Activated CD8-positive, alpha-beta T cell treated with anti-CD3 and anti-CD28 coated beads, Interleukin-2, amount 10 ng/mL, durations not matched to agents 7 days and 5 days (primary cell): ENCODE measurements around the gene CPD. TPM values are rescaled to one million over a fixed set of nuclear protein-coding genes. Genes with fewer than 3 reads are reported as not detected.
A peak's percentile ranks its signal among the peaks of the same experiment; 100 is the strongest.

ENCODE experiments used
- ATAC-seq: fragments of 150-1000 bp; cut with Tn5 transposase; one replicate; pipeline ENCODE4 v1.10.0; 2021; ENCODE audit warnings: moderate library complexity
- CTCF ChIA-PET: fragments of 350-600 bp; sonication (Branson Sonifier 250); formaldehyde crosslinking; loops from one replicate; lab custom pipeline; 2021; ENCODE audit warnings: antibody characterized with exemption; lab: Charles Lee
- POLR2A ChIA-PET: fragments of 350-600 bp; sonication (Branson Sonifier 250); formaldehyde crosslinking; loops from one replicate; lab custom pipeline; 2021; ENCODE audit warnings: antibody characterized with exemption; lab: Charles Lee
- DNase-seq: peaks from one replicate; pipeline ENCODE4 v3.0.0-alpha.2; 2020
- H3K27ac Mint-ChIP-seq: one replicate; pipeline ENCODE4 v1.8.0; 2021; ENCODE audit warnings: mild to moderate bottlenecking, mixed read lengths
- H3K27me3 Mint-ChIP-seq: one replicate; pipeline ENCODE4 v1.8.0; 2021; ENCODE audit warnings: low read depth, mixed read lengths
- H3K36me3 Mint-ChIP-seq: one replicate; pipeline ENCODE4 v1.8.0; 2021; ENCODE audit warnings: low read depth, mixed read lengths
- H3K4me1 Mint-ChIP-seq: one replicate; pipeline ENCODE4 v1.8.0; 2021; ENCODE audit warnings: low read depth, mixed read lengths
- H3K4me3 Mint-ChIP-seq: one replicate; pipeline ENCODE4 v1.8.0; 2021; ENCODE audit warnings: mild to moderate bottlenecking, mixed read lengths
- H3K9me3 Mint-ChIP-seq: one replicate; pipeline ENCODE4 v1.8.0; 2022; ENCODE audit warnings: mixed read lengths; ENCODE audit not compliant: insufficient read depth
- total RNA-seq, 2 experiments: library from RNA; stranded (reverse); gene quantifications; one replicate each; pipeline ENCODE4 v1.2.3, GENCODE V29; 2021

CPD gene
- total RNA-seq, 2 experiments from 2014 or later = 18.6 to 19.1 TPM

DNA sequence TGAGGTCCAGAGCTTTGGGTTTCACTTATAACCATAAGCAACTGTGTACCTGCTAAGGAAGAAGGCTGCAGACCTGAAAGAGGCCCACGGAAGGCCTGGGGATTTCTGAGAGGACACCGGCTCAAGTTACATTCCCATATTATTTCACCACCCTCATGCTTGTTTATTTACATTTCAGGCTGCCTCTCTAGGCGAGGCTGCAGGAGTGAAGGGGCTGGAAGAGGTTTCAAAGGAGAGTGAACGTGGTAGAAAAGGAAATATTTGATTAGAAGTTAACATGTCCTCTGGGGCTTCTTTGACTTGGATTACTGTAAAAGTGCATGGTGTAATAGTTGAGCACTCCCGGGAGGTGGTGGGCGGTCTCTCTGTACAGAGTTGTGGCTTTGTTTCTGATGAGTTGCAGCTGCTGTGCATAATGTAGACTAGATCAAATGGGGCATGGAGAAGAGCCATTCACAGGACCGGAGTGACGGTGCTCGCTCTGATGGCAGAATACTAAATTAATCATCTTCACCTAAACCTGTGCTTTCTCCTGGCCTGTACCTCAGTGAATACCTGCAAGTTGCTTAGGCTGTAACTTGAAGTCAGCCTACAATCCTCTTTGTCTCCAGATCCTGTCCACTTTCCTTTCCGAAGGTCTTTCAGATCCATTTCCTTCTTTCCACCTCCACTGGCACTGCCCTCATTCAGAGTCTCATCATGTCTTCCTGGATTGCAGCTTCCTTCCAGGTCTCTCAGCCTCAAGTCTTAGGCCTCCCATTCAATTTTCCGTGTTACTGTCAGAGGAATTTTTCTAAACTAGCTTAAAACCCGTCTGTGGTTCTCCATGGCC, 1.9 kb upstream of the CPD start:
- H3K27ac Mint-ChIP-seq = no peak overlapping the region
- ChIA-PET CTCF (interaction anchor here (0.9 to 1.6 kb wide), 9 partner anchors 10 to 339 kb away, joined by 3 to 6 read pairs (median 3); no protein-coding TSS in a partner anchor), POLR2A (no interaction called here)
- no peak for DNase-seq
- no peak overlapping the region for H3K4me3 Mint-ChIP-seq
- H3K4me1 Mint-ChIP-seq = peaks cover 49% of the 10 kb centered on the region
- peaks cover 2% of the 10 kb centered on the region for H3K27me3 Mint-ChIP-seq
- no peak for ATAC-seq
- H3K36me3 Mint-ChIP-seq = peaks cover 3% of the 10 kb centered on the region
- H3K9me3 Mint-ChIP-seq = no peaks in the 10 kb centered on the region

DNA sequence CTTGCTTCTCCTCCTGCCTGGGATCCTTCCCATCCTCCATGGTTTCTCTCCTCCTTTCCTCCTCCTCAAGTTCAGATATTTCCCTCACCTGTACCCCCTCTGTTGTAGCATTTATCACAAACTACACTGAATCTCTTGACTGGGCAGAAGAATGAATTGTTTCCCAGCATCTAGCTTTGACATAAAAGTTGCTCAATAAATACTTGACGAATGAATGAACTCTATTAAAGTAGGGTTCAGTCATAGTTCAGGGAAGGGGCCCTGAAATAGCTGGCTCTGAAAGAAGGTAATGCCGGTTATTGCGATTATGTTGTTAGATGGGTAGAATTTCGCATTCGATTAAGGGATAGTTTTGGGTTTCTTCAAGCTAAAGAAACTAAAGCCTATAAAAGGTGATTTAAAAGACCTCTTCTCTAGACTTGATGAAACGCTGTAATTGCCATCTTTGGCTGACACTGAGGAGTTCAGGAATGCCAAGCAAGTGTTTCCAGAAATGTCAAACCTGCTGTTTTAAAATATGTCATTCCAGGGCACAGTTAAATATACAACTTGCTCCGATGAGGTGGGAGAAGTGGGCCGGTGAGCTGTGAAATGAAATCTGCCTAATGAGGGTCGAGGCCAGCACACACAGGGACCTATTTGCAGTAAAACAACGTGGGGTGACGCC, 1.0 kb upstream of the CPD start:
- Mint-ChIP-seq H3K27me3 (peaks cover 2% of the 10 kb centered on the region), H3K4me1 (peaks cover 50% of the 10 kb centered on the region), H3K9me3 (no peaks in the 10 kb centered on the region), H3K4me3 (peak overlapping the region; percentile 76), H3K27ac (peak overlapping the region; percentile 86), H3K36me3 (peaks cover 3% of the 10 kb centered on the region)
- CTCF ChIA-PET = interaction anchor here (0.8 to 1.6 kb wide), 8 partner anchors 12 to 100 kb away, joined by 3 to 6 read pairs (median 3); no protein-coding TSS in a partner anchor
- ATAC-seq = no peak
- no peak for DNase-seq
- POLR2A ChIA-PET = interaction anchor here (1.5 kb wide), 1 partner anchor 14 kb away, joined by 4 read pairs; no protein-coding TSS in a partner anchor

- peaks cover 3% of the 10 kb centered on the region for H3K36me3 Mint-ChIP-seq
These were observed 394 bp upstream of the CPD start for GRCh38 chr17:30378241-30378824.

GRCh38 chr17:30379303-30379902, 676 bp downstream of the CPD start:
- H3K4me3 Mint-ChIP-seq = peak overlapping the region; percentile 76
- peaks cover 3% of the 10 kb centered on the region for H3K36me3 Mint-ChIP-seq
- H3K27me3 Mint-ChIP-seq = peaks cover 2% of the 10 kb centered on the region
- peaks cover 53% of the 10 kb centered on the region for H3K4me1 Mint-ChIP-seq
- ATAC-seq (peak; percentile 18), DNase-seq (peak; percentile 38)
- no peaks in the 10 kb centered on the region for H3K9me3 Mint-ChIP-seq
- H3K27ac Mint-ChIP-seq = peak overlapping the region; percentile 54
- ChIA-PET POLR2A (interaction anchor here (1.5 kb wide), 1 partner anchor 16 kb away, joined by 4 read pairs; no protein-coding TSS in a partner anchor), CTCF (interaction anchor here (1.0 to 2.0 kb wide), 4 partner anchors 10 to 254 kb away, joined by 3 to 5 read pairs (median 4); no protein-coding TSS in a partner anchor)

More at GRCh38 chr17:30378241-30378824, 394 bp upstream of the CPD start:
- ATAC-seq = peak; percentile 50
- H3K4me1 Mint-ChIP-seq = peaks cover 50% of the 10 kb centered on the region
- CTCF ChIA-PET = interaction anchor here (0.7 to 2.0 kb wide), 10 partner anchors 11 to 100 kb away, joined by 3 to 6 read pairs (median 3); no protein-coding TSS in a partner anchor
- peaks cover 2% of the 10 kb centered on the region for H3K27me3 Mint-ChIP-seq
- H3K9me3 Mint-ChIP-seq = no peaks in the 10 kb centered on the region
- POLR2A ChIA-PET = interaction anchor here (1.5 kb wide), 1 partner anchor 14 kb away, joined by 4 read pairs; no protein-coding TSS in a partner anchor
- peak overlapping the region; percentile 86 for H3K27ac Mint-ChIP-seq
- DNase-seq = peak; percentile 68
- H3K4me3 Mint-ChIP-seq = peak overlapping the region; percentile 76

DNA sequence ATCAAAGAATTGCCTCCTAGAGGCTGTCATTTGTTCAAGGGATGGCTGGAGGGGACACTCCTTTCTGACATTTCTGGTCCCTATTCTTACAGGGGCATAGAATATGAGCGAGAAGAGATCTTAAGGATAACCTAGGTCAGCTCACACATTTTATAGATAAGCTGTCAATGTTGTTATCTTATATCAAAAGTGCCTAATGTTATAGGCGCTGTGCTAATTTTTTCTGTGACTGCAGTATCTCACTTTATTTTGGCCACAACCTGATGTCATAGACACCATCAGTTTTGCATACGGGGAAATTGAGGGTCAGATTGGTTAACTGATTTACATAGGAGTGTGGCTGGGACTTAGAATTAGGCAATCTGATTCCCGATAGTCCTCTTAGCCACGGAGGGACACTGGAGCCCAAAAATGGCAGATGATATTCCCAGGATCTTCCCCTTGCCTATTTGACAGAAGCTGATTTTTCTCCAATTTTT, 1.2 kb downstream of the CPD start:
- no peak for DNase-seq
- no peak for ATAC-seq
- ChIA-PET POLR2A (no interaction called here), CTCF (interaction anchor here (0.9 to 2.0 kb wide), 6 partner anchors 10 to 255 kb away, joined by 3 to 5 read pairs (median 3); no protein-coding TSS in a partner anchor)
- Mint-ChIP-seq H3K27me3 (peaks cover under 1% of the 10 kb centered on the region), H3K27ac (peak overlapping the region; percentile 54), H3K4me3 (peak overlapping the region; percentile 76), H3K9me3 (no peaks in the 10 kb centered on the region), H3K4me1 (peaks cover 53% of the 10 kb centered on the region), H3K36me3 (peaks cover 5% of the 10 kb centered on the region)

DNA sequence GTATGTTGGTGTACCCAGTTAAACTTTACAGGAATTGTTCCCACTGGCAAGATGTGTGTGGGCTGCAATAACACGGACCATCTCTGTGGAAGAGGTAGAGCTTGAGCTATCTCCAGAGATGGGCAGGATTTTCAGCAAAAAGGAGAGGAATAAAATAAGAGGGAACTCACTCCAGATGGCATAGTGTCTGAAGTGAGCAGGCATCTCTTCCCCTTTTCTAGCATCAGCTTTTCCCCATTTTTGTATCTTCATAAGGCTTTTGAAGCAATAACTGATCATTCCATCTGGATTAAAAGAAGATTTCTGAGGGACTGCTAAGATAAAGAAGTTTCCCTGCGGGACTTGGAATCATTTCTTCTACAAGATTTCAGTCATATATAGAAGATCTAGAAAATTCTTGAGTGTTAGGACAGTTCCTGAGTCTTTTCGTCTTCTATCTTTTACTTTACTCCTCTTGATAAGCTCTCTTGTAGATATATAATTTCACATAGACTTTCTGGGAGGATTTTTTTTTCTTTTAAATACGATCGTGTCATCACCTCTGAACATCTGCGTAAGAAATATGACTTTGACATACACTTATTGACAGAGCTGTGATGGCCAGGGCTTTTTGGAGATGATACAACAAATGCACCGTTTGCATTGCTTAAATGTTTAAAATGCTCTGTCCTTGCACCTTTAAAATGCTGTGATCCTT, 2.1 kb downstream of the CPD start:
- ChIA-PET CTCF (interaction anchor here (0.7 to 1.7 kb wide), 8 partner anchors 9 to 255 kb away, joined by 3 to 7 read pairs (median 3); no protein-coding TSS in a partner anchor), POLR2A (interaction anchor here (1.2 kb wide), 1 partner anchor 17 kb away, joined by 3 read pairs; no protein-coding TSS in a partner anchor)
- H3K36me3 Mint-ChIP-seq = peaks cover 11% of the 10 kb centered on the region
- H3K4me3 Mint-ChIP-seq = peak overlapping the region; percentile 76
- no peaks in the 10 kb centered on the region for H3K27me3 Mint-ChIP-seq
- H3K4me1 Mint-ChIP-seq = peaks cover 53% of the 10 kb centered on the region
- ATAC-seq (no peak), DNase-seq (no peak)
- H3K27ac Mint-ChIP-seq = no peak overlapping the region
- no peaks in the 10 kb centered on the region for H3K9me3 Mint-ChIP-seq

DNA sequence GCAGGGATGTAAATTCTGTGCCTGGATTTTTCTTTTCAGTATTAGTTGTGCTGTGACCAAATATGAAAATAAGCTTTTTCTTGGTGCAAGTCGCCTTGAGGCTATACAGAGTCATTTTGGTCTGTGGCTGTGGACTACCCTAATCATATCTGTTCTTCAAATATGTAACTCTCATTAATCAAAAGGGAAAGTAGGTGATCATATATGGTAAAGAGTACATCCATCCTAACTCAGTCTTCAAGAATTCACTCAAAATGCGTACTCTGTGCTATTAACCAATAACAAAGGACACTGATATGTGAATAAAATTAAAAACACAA, 2.6 kb downstream of the CPD start:
- Mint-ChIP-seq H3K36me3 (peaks cover 12% of the 10 kb centered on the region), H3K9me3 (no peaks in the 10 kb centered on the region), H3K27ac (no peak overlapping the region), H3K4me1 (peaks cover 52% of the 10 kb centered on the region), H3K27me3 (no peaks in the 10 kb centered on the region), H3K4me3 (peak overlapping the region; percentile 4)
- ChIA-PET CTCF (interaction anchor here (0.7 to 1.5 kb wide), 3 partner anchors 19 to 42 kb away, joined by 3 to 7 read pairs (median 3); no protein-coding TSS in a partner anchor), POLR2A (interaction anchor here (1.2 kb wide), 1 partner anchor 17 kb away, joined by 3 read pairs; no protein-coding TSS in a partner anchor)
- ATAC-seq (no peak), DNase-seq (no peak)

GRCh38 chr17:30382345-30382744, 3.6 kb downstream of the CPD start:
- H3K27ac Mint-ChIP-seq = no peak overlapping the region
- H3K4me3 Mint-ChIP-seq = no peak overlapping the region
- peaks cover 14% of the 10 kb centered on the region for H3K36me3 Mint-ChIP-seq
- DNase-seq (no peak), ATAC-seq (no peak)
- H3K27me3 Mint-ChIP-seq = no peaks in the 10 kb centered on the region
- H3K9me3 Mint-ChIP-seq = no peaks in the 10 kb centered on the region
- peaks cover 42% of the 10 kb centered on the region for H3K4me1 Mint-ChIP-seq
- POLR2A ChIA-PET = no interaction called here
- CTCF ChIA-PET = no interaction called here

DNA sequence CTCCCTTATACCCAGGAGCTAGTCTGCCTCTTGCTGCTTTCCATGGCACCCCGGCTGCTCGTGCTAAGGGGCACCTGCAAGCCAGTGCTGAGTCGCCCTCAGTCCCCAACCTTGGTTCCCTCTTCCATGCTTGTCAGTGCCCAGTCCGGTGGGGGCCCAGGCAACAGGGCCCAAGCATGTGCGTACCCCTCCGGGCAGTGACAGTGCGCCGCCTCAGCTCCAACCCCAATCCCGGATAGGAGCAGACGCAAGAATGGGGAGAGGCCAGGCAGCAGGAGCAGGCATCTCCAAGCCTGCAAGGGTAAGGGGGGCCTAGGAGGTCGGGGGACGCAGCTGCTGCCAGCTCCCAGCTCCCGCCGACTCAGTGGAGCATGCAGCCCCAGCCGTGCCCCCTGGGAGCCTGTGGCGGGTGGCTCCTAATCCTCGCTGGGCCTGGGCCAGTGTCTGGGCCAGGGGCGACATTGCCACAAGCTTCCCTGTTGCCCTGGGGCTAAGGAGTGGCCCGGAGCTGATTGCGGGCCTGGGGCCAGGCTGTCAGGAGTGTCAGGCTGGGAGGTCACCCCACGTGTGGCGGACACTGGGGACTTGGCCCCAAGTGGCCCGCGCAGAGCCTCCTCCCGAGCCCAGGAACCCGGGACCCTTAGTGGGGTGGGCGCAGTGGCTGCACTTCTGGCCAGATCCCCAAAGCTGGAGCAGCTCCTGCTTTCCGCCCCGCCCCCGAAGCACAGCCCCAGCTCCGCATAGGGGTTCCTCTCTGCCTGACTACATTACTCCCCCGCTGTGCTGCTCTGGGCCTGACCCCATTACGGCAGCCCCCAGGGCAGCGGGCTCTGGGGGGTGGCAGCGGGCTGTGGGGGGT, 9.8 kb downstream of the CPD start:
- H3K27me3 Mint-ChIP-seq = no peaks in the 10 kb centered on the region
- no peak overlapping the region for H3K4me3 Mint-ChIP-seq
- H3K4me1 Mint-ChIP-seq = peaks cover 2% of the 10 kb centered on the region
- H3K27ac Mint-ChIP-seq = no peak overlapping the region
- DNase-seq (no peak), ATAC-seq (no peak)
- CTCF ChIA-PET = no interaction called here
- H3K9me3 Mint-ChIP-seq = no peaks in the 10 kb centered on the region
- POLR2A ChIA-PET = no interaction called here
- H3K36me3 Mint-ChIP-seq = peaks cover 17% of the 10 kb centered on the region
